Bladder microvascular endothelial cell (primary cell): ENCODE results near the gene PLEKHG4B. TPM values are rescaled to one million over a fixed set of nuclear protein-coding genes. Genes with fewer than 3 reads are reported as not detected.

Source experiments
- total RNA-seq: library from RNA; depleted of rRNA; stranded (reverse); fragments of >200 nt; gene quantifications from 2 replicates; pipeline ENCODE4 v1.2.3, GENCODE V29; 2014

The PLEKHG4B gene, protein sequence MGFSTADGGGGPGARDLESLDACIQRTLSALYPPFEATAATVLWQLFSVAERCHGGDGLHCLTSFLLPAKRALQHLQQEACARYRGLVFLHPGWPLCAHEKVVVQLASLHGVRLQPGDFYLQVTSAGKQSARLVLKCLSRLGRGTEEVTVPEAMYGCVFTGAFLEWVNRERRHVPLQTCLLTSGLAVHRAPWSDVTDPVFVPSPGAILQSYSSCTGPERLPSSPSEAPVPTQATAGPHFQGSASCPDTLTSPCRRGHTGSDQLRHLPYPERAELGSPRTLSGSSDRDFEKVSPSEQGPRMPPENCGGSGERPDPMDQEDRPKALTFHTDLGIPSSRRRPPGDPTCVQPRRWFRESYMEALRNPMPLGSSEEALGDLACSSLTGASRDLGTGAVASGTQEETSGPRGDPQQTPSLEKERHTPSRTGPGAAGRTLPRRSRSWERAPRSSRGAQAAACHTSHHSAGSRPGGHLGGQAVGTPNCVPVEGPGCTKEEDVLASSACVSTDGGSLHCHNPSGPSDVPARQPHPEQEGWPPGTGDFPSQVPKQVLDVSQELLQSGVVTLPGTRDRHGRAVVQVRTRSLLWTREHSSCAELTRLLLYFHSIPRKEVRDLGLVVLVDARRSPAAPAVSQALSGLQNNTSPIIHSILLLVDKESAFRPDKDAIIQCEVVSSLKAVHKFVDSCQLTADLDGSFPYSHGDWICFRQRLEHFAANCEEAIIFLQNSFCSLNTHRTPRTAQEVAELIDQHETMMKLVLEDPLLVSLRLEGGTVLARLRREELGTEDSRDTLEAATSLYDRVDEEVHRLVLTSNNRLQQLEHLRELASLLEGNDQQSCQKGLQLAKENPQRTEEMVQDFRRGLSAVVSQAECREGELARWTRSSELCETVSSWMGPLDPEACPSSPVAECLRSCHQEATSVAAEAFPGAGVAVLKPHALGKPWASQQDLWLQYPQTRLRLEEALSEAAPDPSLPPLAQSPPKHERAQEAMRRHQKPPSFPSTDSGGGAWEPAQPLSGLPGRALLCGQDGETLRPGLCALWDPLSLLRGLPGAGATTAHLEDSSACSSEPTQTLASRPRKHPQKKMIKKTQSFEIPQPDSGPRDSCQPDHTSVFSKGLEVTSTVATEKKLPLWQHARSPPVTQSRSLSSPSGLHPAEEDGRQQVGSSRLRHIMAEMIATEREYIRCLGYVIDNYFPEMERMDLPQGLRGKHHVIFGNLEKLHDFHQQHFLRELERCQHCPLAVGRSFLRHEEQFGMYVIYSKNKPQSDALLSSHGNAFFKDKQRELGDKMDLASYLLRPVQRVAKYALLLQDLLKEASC (N-terminal part only)
- 0.06 TPM in 1 of 2 replicates, not detected in the other for total RNA-seq

DNA sequence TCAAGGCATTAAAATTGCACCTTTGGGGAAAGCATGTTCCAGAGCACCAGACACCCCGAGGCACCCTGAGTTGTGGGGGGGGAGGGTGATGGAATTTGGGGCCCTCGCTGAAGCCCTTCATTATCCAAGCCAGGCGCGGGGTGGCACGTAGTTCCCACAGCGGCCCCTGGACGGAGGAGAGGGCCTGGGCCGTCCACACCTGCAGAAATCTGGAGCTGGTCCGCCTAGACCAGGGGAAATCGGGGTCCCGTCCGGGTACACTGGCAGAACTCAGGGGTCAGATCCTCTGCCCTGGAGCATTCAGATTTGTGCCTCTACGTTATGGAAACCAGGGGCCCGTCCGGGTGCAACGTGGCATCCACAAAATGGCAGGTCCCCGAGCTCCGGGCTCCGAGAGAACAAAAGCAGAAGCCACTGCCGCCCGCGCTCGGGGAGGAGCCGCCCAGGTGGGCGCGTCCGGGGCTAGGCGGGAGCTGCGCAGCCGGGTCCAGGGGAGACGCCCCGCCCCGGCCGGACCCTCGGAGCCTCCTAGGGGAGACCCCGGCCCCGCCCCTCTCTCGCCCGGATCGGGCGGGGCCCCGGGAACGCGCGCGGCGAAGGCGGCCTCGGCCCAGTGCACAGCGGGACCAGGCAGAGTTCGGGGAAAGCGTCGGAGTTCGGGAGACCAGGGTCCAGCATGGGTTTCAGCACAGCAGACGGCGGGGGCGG is at the start of gene PLEKHG4B:
PLEKHG4B (plus strand) TSS at position 613 of the 708 bp plus-strand sequence; CDS start at position 677, 64 bp downstream.

GRCh38 chr5:191036-191948 is 99.3 kb downstream of the PLEKHG4B start, which contains the start of gene LRRC14B:
LRRC14B (plus strand) TSS chr5:191495; CDS start chr5:191539, 44 bp downstream.

GRCh38 chr5:217494-218456 is 125.8 kb downstream of the PLEKHG4B start, which contains the start of the genes CCDC127 and SDHA:
CCDC127 (minus strand) TSS chr5:218153; CDS start chr5:216849, 1,304 bp downstream.
SDHA (plus strand) TSS chr5:218320; CDS start chr5:218356, 36 bp downstream.

Other genes starting within 250 kb of the PLEKHG4B start
- gene LRRC14B, start 99.3 kb downstream of the PLEKHG4B start, total RNA-seq = not detected in 2 replicates
- 3.6 and 6.9 TPM in 2 replicates for gene CCDC127, start 126.0 kb downstream of the PLEKHG4B start, total RNA-seq
- gene SDHA, start 126.2 kb downstream of the PLEKHG4B start, total RNA-seq = 130 and 180 TPM in 2 replicates
- gene PDCD6, start 179.5 kb downstream of the PLEKHG4B start, total RNA-seq = 83.7 and 162 TPM in 2 replicates
- gene AHRR, start 229.5 kb downstream of the PLEKHG4B start, total RNA-seq = 3.5 and 10.0 TPM in 2 replicates